NB4 (cell line): Measurements from ENCODE around the gene AHRR.

Experiments
- CTCF ChIP-seq: IDR thresholded peaks from one replicate; pipeline ENCODE4 v1.5.1; 2012; ENCODE audit warnings: low read depth, low read length
- POLR2A ChIP-seq: IDR thresholded peaks from 2 replicates; pipeline ENCODE4 v1.6.1; 2011; ENCODE audit warnings: mild to moderate bottlenecking; ENCODE audit not compliant: insufficient read length; ENCODE audit errors: extremely low read depth

DNA sequence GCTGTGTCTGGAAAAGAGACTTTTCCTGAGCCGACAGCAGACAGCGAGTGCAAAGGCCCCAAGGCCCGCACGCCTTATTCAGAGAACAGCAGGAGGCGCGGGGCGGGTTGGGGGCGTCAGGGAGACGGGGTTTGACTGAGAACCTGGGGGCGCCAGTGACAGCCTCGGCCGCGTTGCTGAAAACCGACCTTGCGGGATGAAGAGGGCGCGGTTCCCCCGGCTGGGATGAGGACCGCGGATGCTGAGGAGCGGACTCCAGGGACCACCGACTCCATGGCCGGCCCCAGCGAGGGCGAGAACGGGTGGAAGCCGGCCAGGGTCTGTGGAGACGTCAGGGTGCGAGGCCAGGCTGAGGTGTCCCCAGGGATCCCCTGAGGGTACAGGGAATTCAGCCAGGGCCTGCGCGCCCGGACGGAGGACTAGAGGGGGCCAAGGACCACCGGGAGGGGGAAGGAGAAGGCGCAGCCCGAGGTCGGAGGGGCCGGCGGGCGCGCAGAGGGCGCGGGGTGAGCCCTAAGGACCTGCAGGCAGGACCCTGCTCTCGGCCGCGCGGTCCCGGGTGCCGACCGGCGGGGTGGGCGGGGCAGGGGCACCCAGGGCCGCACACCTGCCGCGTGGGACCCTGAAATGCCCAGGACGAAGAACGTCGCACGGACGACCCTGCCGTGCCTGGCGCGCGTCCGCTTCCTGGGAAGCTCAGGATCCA lies 837 bp upstream of the AHRR start:
- TF ChIP-seq CTCF, result no peak
- no peak for TF ChIP-seq POLR2A
